Measurements from ENCODE around the gene SPC25. TPM values are rescaled to one million over a fixed set of nuclear protein-coding genes. Genes with fewer than 3 reads are reported as not detected.

Gene SPC25
- total and polyA plus RNA-seq, 2 experiments from 2014 or later, result 23.4 to 72.7 TPM

DNA sequence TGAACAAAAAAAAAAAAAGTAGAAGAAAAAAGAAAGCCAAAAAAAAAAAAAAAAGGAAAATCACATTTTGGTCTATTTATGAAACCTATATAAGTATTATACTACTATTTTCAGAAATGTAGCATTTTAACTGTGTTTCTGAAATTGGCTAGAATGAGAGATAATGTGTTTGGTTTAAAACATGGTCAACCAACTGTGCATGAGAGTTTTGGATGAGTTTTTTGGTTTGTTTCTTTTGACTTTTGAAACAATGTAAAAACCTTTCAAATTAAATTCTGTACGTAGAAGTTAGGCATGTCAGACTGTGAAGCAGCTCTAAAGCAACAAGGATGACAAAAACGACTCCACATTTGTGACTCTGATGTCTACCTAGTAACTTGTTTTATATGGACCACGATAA, 34.6 kb downstream of the SPC25 start:
- no peaks in the 10 kb centered on the region for H3K9me2 ChIP-seq (ENCODE audit: insufficient read depth)
- H4K20me1 ChIP-seq (replicated peaks; ENCODE audit: insufficient read depth), result no peaks in the 10 kb centered on the region
- no peak for TF ChIP-seq STAT1 (IDR thresholded peaks at IDR 0.05; ENCODE audit: unreplicated experiment)
- TF ChIP-seq, protein P1, sequence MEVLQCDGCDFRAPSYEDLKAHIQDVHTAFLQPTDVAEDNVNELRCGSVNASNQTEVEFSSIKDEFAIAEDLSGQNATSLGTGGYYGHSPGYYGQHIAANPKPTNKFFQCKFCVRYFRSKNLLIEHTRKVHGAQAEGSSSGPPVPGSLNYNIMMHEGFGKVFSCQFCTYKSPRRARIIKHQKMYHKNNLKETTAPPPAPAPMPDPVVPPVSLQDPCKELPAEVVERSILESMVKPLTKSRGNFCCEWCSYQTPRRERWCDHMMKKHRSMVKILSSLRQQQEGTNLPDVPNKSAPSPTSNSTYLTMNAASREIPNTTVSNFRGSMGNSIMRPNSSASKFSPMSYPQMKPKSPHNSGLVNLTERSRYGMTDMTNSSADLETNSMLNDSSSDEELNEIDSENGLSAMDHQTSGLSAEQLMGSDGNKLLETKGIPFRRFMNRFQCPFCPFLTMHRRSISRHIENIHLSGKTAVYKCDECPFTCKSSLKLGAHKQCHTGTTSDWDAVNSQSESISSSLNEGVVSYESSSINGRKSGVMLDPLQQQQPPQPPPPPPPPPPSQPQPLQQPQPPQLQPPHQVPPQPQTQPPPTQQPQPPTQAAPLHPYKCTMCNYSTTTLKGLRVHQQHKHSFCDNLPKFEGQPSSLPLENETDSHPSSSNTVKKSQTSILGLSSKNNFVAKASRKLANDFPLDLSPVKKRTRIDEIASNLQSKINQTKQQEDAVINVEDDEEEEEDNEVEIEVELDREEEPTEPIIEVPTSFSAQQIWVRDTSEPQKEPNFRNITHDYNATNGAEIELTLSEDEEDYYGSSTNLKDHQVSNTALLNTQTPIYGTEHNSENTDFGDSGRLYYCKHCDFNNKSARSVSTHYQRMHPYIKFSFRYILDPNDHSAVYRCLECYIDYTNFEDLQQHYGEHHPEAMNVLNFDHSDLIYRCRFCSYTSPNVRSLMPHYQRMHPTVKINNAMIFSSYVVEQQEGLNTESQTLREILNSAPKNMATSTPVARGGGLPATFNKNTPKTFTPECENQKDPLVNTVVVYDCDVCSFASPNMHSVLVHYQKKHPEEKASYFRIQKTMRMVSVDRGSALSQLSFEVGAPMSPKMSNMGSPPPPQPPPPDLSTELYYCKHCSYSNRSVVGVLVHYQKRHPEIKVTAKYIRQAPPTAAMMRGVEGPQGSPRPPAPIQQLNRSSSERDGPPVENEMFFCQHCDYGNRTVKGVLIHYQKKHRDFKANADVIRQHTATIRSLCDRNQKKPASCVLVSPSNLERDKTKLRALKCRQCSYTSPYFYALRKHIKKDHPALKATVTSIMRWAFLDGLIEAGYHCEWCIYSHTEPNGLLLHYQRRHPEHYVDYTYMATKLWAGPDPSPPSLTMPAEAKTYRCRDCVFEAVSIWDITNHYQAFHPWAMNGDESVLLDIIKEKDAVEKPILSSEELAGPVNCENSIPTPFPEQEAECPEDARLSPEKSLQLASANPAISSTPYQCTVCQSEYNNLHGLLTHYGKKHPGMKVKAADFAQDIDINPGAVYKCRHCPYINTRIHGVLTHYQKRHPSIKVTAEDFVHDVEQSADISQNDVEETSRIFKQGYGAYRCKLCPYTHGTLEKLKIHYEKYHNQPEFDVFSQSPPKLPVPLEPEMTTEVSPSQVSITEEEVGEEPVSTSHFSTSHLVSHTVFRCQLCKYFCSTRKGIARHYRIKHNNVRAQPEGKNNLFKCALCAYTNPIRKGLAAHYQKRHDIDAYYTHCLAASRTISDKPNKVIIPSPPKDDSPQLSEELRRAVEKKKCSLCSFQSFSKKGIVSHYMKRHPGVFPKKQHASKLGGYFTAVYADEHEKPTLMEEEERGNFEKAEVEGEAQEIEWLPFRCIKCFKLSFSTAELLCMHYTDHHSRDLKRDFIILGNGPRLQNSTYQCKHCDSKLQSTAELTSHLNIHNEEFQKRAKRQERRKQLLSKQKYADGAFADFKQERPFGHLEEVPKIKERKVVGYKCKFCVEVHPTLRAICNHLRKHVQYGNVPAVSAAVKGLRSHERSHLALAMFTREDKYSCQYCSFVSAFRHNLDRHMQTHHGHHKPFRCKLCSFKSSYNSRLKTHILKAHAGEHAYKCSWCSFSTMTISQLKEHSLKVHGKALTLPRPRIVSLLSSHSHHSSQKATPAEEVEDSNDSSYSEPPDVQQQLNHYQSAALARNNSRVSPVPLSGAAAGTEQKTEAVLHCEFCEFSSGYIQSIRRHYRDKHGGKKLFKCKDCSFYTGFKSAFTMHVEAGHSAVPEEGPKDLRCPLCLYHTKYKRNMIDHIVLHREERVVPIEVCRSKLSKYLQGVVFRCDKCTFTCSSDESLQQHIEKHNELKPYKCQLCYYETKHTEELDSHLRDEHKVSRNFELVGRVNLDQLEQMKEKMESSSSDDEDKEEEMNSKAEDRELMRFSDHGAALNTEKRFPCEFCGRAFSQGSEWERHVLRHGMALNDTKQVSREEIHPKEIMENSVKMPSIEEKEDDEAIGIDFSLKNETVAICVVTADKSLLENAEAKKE (CRISPR knock-in tag; IDR thresholded peaks at IDR 0.05), result no peak
- no peak for TF ChIP-seq ZNF331 (CRISPR knock-in tag; IDR thresholded peaks at IDR 0.05; ENCODE audit: low read depth)
- TF ChIP-seq EZH2phosphoT487 (IDR thresholded peaks at IDR 0.05; ENCODE audit: unreplicated experiment), result no peak
- no peak for TF ChIP-seq ZNF114 (CRISPR knock-in tag; IDR thresholded peaks at IDR 0.05)
- TF ChIP-seq CREB1 (CRISPR knock-in tag; IDR thresholded peaks at IDR 0.05; ENCODE audit: low read depth), result no peak
- TF ChIP-seq, protein P2, sequence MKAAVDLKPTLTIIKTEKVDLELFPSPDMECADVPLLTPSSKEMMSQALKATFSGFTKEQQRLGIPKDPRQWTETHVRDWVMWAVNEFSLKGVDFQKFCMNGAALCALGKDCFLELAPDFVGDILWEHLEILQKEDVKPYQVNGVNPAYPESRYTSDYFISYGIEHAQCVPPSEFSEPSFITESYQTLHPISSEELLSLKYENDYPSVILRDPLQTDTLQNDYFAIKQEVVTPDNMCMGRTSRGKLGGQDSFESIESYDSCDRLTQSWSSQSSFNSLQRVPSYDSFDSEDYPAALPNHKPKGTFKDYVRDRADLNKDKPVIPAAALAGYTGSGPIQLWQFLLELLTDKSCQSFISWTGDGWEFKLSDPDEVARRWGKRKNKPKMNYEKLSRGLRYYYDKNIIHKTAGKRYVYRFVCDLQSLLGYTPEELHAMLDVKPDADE (IDR thresholded peaks at IDR 0.05), result no peak
- TF ChIP-seq NANOG (IDR thresholded peaks at IDR 0.05; ENCODE audit: borderline replicate concordance), result no peak
- TF ChIP-seq, protein P3, sequence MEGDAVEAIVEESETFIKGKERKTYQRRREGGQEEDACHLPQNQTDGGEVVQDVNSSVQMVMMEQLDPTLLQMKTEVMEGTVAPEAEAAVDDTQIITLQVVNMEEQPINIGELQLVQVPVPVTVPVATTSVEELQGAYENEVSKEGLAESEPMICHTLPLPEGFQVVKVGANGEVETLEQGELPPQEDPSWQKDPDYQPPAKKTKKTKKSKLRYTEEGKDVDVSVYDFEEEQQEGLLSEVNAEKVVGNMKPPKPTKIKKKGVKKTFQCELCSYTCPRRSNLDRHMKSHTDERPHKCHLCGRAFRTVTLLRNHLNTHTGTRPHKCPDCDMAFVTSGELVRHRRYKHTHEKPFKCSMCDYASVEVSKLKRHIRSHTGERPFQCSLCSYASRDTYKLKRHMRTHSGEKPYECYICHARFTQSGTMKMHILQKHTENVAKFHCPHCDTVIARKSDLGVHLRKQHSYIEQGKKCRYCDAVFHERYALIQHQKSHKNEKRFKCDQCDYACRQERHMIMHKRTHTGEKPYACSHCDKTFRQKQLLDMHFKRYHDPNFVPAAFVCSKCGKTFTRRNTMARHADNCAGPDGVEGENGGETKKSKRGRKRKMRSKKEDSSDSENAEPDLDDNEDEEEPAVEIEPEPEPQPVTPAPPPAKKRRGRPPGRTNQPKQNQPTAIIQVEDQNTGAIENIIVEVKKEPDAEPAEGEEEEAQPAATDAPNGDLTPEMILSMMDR (conservative IDR thresholded peaks at IDR 0.05; ENCODE audit: low read depth in 2 of 2), result no peak
- no peak for TF ChIP-seq POLR2AphosphoS5 (IDR thresholded peaks at IDR 0.05; ENCODE audit: low read depth)
- no peak for TF ChIP-seq JUNB (IDR thresholded peaks at IDR 0.05; ENCODE audit: unreplicated experiment)
- no peak for TF ChIP-seq EZH2 (IDR thresholded peaks at IDR 0.05; ENCODE audit: low read depth, unreplicated experiment)
- TF ChIP-seq, protein P4, sequence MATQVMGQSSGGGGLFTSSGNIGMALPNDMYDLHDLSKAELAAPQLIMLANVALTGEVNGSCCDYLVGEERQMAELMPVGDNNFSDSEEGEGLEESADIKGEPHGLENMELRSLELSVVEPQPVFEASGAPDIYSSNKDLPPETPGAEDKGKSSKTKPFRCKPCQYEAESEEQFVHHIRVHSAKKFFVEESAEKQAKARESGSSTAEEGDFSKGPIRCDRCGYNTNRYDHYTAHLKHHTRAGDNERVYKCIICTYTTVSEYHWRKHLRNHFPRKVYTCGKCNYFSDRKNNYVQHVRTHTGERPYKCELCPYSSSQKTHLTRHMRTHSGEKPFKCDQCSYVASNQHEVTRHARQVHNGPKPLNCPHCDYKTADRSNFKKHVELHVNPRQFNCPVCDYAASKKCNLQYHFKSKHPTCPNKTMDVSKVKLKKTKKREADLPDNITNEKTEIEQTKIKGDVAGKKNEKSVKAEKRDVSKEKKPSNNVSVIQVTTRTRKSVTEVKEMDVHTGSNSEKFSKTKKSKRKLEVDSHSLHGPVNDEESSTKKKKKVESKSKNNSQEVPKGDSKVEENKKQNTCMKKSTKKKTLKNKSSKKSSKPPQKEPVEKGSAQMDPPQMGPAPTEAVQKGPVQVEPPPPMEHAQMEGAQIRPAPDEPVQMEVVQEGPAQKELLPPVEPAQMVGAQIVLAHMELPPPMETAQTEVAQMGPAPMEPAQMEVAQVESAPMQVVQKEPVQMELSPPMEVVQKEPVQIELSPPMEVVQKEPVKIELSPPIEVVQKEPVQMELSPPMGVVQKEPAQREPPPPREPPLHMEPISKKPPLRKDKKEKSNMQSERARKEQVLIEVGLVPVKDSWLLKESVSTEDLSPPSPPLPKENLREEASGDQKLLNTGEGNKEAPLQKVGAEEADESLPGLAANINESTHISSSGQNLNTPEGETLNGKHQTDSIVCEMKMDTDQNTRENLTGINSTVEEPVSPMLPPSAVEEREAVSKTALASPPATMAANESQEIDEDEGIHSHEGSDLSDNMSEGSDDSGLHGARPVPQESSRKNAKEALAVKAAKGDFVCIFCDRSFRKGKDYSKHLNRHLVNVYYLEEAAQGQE (IDR thresholded peaks at IDR 0.05; ENCODE audit: unreplicated experiment), result no peak
- Mint-ChIP-seq H3K36me3 (ENCODE audit: low read depth) (peaks cover 8% of the 10 kb centered on the region; the same call in 2 of the 3 replicates), H3K27ac (no peak overlapping the region), H3K9me3 (no peaks in the 10 kb centered on the region), H3K27me3 (ENCODE audit: insufficient read depth, low read depth, poor library complexity) (peaks cover 2% of the 10 kb centered on the region), H3K4me1 (peaks cover 10% of the 10 kb centered on the region), H3K4me3 (no peak overlapping the region)
- H3K4me1 ChIP-seq (ENCODE audit: insufficient read depth), result peaks cover 8% of the 10 kb centered on the region
- no peaks in the 10 kb centered on the region for H3K27me3 ChIP-seq (ENCODE audit: insufficient read depth)
- no peaks in the 10 kb centered on the region for H3F3A ChIP-seq (replicated peaks; ENCODE audit: low read depth)
- H3K4me2 ChIP-seq, result no peak overlapping the region
- DNase-seq (ENCODE audit: low spot score) (no peak), ATAC-seq (no peak)
- H3K4me3 ChIP-seq, result no peak overlapping the region
- H3K79me2 ChIP-seq (replicated peaks; ENCODE audit: insufficient read depth), result no peaks in the 10 kb centered on the region
- H2AFZ ChIP-seq, result no peak overlapping the region
- no peaks in the 10 kb centered on the region for H3K36me3 ChIP-seq (ENCODE audit: insufficient read depth)
- no peak overlapping the region for H3K27ac ChIP-seq (ENCODE audit: low read depth)
